MCF 10A (cell line): ENCODE measurements around the gene MEGF8. TPM values are rescaled to one million over a fixed set of nuclear protein-coding genes. Genes with fewer than 3 reads are reported as not detected.

Experiments
- BruUV-seq: library from RNA; stranded (reverse); fragments of 400-500 nt; replicated peaks from 2 replicates; lab custom pipeline; 2021; lab: Mats Ljungman, UMichigan
- CTCF ChIA-PET: fragments of 300-600 bp; sonication (Branson Sonifier 250); formaldehyde crosslinking; extraction: SDS; loops from one replicate; lab custom pipeline; 2021; ENCODE audit warnings: antibody characterized with exemption, inconsistent platforms; lab: Yijun Ruan, JAX
- POLR2A ChIA-PET: fragments of 300-600, 350-650 bp; sonication (Branson Sonifier 250); formaldehyde crosslinking; extraction: SDS; loops from one replicate; lab custom pipeline; 2020; ENCODE audit warnings: antibody characterized with exemption, inconsistent platforms; lab: Yijun Ruan, JAX
- DNase-seq: peaks from one replicate; pipeline ENCODE4 v3.0.0-alpha.2; 2018; ENCODE audit not compliant: unreplicated experiment
- H3K27ac Mint-ChIP-seq: one replicate; pipeline ENCODE4 v1.8.0; 2022; ENCODE audit warnings: mild to moderate bottlenecking, low read depth, mixed read lengths; ENCODE audit not compliant: unreplicated experiment
- H3K27me3 Mint-ChIP-seq: one replicate; pipeline ENCODE4 v1.8.0; 2022; ENCODE audit warnings: mixed read lengths; ENCODE audit not compliant: insufficient read depth, unreplicated experiment
- H3K36me3 Mint-ChIP-seq: one replicate; pipeline ENCODE4 v1.8.0; 2022; ENCODE audit warnings: mild to moderate bottlenecking, moderate library complexity, mixed read lengths; ENCODE audit not compliant: insufficient read depth, unreplicated experiment
- H3K4me1 Mint-ChIP-seq: one replicate; pipeline ENCODE4 v1.8.0; 2022; ENCODE audit warnings: mixed read lengths; ENCODE audit not compliant: insufficient read depth, unreplicated experiment
- H3K4me3 Mint-ChIP-seq: one replicate; pipeline ENCODE4 v1.8.0; 2022; ENCODE audit warnings: mild to moderate bottlenecking, moderate library complexity, mixed read lengths; ENCODE audit not compliant: unreplicated experiment
- H3K9me3 Mint-ChIP-seq: one replicate; pipeline ENCODE4 v1.8.0; 2022; ENCODE audit warnings: mixed read lengths; ENCODE audit not compliant: unreplicated experiment
- CTCF ChIP-seq: fragments of 200-600 bp; IDR thresholded peaks from one replicate; pipeline ENCODE4 v1.8.0; 2022; ENCODE audit warnings: antibody characterized with exemption, mild to moderate bottlenecking; ENCODE audit not compliant: unreplicated experiment
- intact Hi-C: fragments of 100-400 bp; cut with micrococcal nuclease; formaldehyde crosslinking; loops from 2 replicates; pipeline ENCODE4 v1.14.1; 2022
- total RNA-seq: library from RNA; stranded (reverse); gene quantifications from 2 replicates; pipeline ENCODE4 v1.2.3, GENCODE V29; 2022

MEGF8 gene
- total RNA-seq, 1 experiment from 2014 or later, result 13.0 TPM

GRCh38 chr19:42360787-42361544, 35.5 kb downstream of the MEGF8 start:
- ChIA-PET CTCF (no interaction called here), POLR2A (no interaction called here)
- no peak for DNase-seq
- BruUV-seq, result no TSS peak
- Mint-ChIP-seq H3K27me3 (no peaks in the 10 kb centered on the region), H3K27ac (no peak overlapping the region), H3K4me3 (no peak overlapping the region), H3K9me3 (peaks cover 10% of the 10 kb centered on the region), H3K4me1 (no peaks in the 10 kb centered on the region), H3K36me3 (peaks cover 31% of the 10 kb centered on the region)
- intact Hi-C loops, result no loop called here
- no peak for TF ChIP-seq CTCF

- POLR2A ChIA-PET, result no interaction called here
- DNase-seq, result no peak
- no TSS peak for BruUV-seq
- CTCF ChIA-PET, result interaction anchor here (0.6 kb wide), 1 partner anchor 81 kb away, joined by 3 read pairs; no protein-coding TSS in a partner anchor
- Mint-ChIP-seq H3K36me3 (peaks cover 31% of the 10 kb centered on the region), H3K4me3 (no peak overlapping the region), H3K9me3 (peaks cover 10% of the 10 kb centered on the region), H3K27me3 (no peaks in the 10 kb centered on the region), H3K27ac (no peak overlapping the region), H3K4me1 (no peaks in the 10 kb centered on the region)
- intact Hi-C loops, result no loop called here
- TF ChIP-seq CTCF, result no peak
Observed at GRCh38 chr19:42361545-42361910, 36.1 kb downstream of the MEGF8 start.

- BruUV-seq, result no TSS peak
- H3K4me1 Mint-ChIP-seq, result no peaks in the 10 kb centered on the region
- no peak overlapping the region for H3K4me3 Mint-ChIP-seq
- no peaks in the 10 kb centered on the region for H3K27me3 Mint-ChIP-seq
- H3K36me3 Mint-ChIP-seq, result peaks cover 31% of the 10 kb centered on the region
- POLR2A ChIA-PET, result no interaction called here
- DNase-seq, result no peak
- peaks cover 10% of the 10 kb centered on the region for H3K9me3 Mint-ChIP-seq
- intact Hi-C loops, result no loop called here
- no peak overlapping the region for H3K27ac Mint-ChIP-seq
- no peak for TF ChIP-seq CTCF
- CTCF ChIA-PET, result interaction anchor here (0.6 kb wide), 1 partner anchor 82 kb away, joined by 3 read pairs; no protein-coding TSS in a partner anchor
Observed at GRCh38 chr19:42362342-42362741, 36.9 kb downstream of the MEGF8 start.

GRCh38 chr19:42362891-42363440, 37.5 kb downstream of the MEGF8 start:
- Mint-ChIP-seq H3K27me3 (no peaks in the 10 kb centered on the region), H3K36me3 (peaks cover 31% of the 10 kb centered on the region), H3K9me3 (peaks cover 10% of the 10 kb centered on the region), H3K27ac (no peak overlapping the region), H3K4me1 (no peaks in the 10 kb centered on the region), H3K4me3 (no peak overlapping the region)
- BruUV-seq, result no TSS peak
- CTCF ChIA-PET, result no interaction called here
- no peak for DNase-seq
- POLR2A ChIA-PET, result no interaction called here
- no peak for TF ChIP-seq CTCF
- intact Hi-C loops, result no loop called here
